ENCODE data around the gene TBX19. TPM values are rescaled to one million over a fixed set of nuclear protein-coding genes. Genes with fewer than 3 reads are reported as not detected.

Gene TBX19
- total and polyA plus RNA-seq, 10 of the 15 experiments (the other 5 are each of a cell fraction or from before 2014, with no cell fraction given), result 0.13 to 6.9 (median 1.2) TPM

DNA sequence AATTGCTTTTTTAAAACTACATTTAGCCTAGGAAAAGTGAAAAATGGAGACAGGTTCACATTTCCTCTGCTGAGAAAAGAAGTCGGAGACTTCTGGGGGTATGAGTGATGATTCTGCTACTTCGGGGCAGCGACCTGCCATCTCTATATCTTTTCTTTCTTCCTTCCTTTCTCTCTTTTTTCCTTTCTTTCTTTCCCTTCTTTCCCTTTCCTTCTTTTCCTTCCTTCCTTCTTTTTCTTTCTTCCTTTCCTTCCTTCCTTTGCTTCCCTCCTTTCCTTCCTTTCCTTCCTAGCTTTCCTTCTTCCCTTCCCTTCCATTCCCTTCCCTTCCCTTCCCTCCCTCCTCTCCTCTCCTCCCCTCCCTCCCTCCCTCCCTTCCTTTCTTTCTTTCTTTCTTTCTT, 17.8 kb downstream of the TBX19 start (continued):
- TF ChIP-seq BRCA1 (IDR thresholded peaks at IDR 0.05; ENCODE audit: low read depth, low read length) (no peak), GABPA (IDR thresholded peaks at IDR 0.05; ENCODE audit: low read depth) (no peak), NBN (IDR thresholded peaks at IDR 0.05) (no peak), CREB1 (IDR thresholded peaks at IDR 0.05; ENCODE audit: low read depth) (no peak), NR2C2 (IDR thresholded peaks at IDR 0.05; ENCODE audit: borderline replicate concordance, control insufficient read depth, insufficient read length, low read depth) (no peak), YY1 (IDR thresholded peaks at IDR 0.05; ENCODE audit: low read depth, low read length) (no peak), NFYB (IDR thresholded peaks at IDR 0.05; ENCODE audit: insufficient read depth, low read depth, low read length) (no peak), ZNF384 (IDR thresholded peaks at IDR 0.05; ENCODE audit: borderline replicate concordance, low read depth, low read length) (no peak)
- TF ChIP-seq, protein P1, sequence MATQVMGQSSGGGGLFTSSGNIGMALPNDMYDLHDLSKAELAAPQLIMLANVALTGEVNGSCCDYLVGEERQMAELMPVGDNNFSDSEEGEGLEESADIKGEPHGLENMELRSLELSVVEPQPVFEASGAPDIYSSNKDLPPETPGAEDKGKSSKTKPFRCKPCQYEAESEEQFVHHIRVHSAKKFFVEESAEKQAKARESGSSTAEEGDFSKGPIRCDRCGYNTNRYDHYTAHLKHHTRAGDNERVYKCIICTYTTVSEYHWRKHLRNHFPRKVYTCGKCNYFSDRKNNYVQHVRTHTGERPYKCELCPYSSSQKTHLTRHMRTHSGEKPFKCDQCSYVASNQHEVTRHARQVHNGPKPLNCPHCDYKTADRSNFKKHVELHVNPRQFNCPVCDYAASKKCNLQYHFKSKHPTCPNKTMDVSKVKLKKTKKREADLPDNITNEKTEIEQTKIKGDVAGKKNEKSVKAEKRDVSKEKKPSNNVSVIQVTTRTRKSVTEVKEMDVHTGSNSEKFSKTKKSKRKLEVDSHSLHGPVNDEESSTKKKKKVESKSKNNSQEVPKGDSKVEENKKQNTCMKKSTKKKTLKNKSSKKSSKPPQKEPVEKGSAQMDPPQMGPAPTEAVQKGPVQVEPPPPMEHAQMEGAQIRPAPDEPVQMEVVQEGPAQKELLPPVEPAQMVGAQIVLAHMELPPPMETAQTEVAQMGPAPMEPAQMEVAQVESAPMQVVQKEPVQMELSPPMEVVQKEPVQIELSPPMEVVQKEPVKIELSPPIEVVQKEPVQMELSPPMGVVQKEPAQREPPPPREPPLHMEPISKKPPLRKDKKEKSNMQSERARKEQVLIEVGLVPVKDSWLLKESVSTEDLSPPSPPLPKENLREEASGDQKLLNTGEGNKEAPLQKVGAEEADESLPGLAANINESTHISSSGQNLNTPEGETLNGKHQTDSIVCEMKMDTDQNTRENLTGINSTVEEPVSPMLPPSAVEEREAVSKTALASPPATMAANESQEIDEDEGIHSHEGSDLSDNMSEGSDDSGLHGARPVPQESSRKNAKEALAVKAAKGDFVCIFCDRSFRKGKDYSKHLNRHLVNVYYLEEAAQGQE (IDR thresholded peaks at IDR 0.05; ENCODE audit: low read depth, low read length), result no peak
- TF ChIP-seq, protein P2, sequence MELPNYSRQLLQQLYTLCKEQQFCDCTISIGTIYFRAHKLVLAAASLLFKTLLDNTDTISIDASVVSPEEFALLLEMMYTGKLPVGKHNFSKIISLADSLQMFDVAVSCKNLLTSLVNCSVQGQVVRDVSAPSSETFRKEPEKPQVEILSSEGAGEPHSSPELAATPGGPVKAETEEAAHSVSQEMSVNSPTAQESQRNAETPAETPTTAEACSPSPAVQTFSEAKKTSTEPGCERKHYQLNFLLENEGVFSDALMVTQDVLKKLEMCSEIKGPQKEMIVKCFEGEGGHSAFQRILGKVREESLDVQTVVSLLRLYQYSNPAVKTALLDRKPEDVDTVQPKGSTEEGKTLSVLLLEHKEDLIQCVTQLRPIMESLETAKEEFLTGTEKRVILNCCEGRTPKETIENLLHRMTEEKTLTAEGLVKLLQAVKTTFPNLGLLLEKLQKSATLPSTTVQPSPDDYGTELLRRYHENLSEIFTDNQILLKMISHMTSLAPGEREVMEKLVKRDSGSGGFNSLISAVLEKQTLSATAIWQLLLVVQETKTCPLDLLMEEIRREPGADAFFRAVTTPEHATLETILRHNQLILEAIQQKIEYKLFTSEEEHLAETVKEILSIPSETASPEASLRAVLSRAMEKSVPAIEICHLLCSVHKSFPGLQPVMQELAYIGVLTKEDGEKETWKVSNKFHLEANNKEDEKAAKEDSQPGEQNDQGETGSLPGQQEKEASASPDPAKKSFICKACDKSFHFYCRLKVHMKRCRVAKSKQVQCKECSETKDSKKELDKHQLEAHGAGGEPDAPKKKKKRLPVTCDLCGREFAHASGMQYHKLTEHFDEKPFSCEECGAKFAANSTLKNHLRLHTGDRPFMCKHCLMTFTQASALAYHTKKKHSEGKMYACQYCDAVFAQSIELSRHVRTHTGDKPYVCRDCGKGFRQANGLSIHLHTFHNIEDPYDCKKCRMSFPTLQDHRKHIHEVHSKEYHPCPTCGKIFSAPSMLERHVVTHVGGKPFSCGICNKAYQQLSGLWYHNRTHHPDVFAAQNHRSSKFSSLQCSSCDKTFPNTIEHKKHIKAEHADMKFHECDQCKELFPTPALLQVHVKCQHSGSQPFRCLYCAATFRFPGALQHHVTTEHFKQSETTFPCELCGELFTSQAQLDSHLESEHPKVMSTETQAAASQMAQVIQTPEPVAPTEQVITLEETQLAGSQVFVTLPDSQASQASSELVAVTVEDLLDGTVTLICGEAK (IDR thresholded peaks at IDR 0.05; ENCODE audit: borderline replicate concordance), result no peak
- TF ChIP-seq, protein P3, sequence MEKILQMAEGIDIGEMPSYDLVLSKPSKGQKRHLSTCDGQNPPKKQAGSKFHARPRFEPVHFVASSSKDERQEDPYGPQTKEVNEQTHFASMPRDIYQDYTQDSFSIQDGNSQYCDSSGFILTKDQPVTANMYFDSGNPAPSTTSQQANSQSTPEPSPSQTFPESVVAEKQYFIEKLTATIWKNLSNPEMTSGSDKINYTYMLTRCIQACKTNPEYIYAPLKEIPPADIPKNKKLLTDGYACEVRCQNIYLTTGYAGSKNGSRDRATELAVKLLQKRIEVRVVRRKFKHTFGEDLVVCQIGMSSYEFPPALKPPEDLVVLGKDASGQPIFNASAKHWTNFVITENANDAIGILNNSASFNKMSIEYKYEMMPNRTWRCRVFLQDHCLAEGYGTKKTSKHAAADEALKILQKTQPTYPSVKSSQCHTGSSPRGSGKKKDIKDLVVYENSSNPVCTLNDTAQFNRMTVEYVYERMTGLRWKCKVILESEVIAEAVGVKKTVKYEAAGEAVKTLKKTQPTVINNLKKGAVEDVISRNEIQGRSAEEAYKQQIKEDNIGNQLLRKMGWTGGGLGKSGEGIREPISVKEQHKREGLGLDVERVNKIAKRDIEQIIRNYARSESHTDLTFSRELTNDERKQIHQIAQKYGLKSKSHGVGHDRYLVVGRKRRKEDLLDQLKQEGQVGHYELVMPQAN (conservative IDR thresholded peaks at IDR 0.05), result no peak
- TF ChIP-seq, protein P4, sequence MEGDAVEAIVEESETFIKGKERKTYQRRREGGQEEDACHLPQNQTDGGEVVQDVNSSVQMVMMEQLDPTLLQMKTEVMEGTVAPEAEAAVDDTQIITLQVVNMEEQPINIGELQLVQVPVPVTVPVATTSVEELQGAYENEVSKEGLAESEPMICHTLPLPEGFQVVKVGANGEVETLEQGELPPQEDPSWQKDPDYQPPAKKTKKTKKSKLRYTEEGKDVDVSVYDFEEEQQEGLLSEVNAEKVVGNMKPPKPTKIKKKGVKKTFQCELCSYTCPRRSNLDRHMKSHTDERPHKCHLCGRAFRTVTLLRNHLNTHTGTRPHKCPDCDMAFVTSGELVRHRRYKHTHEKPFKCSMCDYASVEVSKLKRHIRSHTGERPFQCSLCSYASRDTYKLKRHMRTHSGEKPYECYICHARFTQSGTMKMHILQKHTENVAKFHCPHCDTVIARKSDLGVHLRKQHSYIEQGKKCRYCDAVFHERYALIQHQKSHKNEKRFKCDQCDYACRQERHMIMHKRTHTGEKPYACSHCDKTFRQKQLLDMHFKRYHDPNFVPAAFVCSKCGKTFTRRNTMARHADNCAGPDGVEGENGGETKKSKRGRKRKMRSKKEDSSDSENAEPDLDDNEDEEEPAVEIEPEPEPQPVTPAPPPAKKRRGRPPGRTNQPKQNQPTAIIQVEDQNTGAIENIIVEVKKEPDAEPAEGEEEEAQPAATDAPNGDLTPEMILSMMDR (IDR thresholded peaks at IDR 0.05 in 2 of 3, conservative IDR thresholded peaks at IDR 0.05 in 1 of 3; ENCODE audit: control insufficient read depth in 2 of 3, extremely low read depth in 1 of 3, insufficient read depth in 1 of 3, low read depth in 3 of 3, low read length in 3 of 3), result no peak
